ENCODE results near the gene APH1A.
"Not testable (repeated sequence)": the region's sequence is repeated elsewhere in the genome, so short reads cannot be mapped to it uniquely, and the experiment has no call there.

APH1A gene

GRCh38 chr1:150267896-150268295 lies 920 bp downstream of the APH1A start:
- no peak for DNase-seq

DNA sequence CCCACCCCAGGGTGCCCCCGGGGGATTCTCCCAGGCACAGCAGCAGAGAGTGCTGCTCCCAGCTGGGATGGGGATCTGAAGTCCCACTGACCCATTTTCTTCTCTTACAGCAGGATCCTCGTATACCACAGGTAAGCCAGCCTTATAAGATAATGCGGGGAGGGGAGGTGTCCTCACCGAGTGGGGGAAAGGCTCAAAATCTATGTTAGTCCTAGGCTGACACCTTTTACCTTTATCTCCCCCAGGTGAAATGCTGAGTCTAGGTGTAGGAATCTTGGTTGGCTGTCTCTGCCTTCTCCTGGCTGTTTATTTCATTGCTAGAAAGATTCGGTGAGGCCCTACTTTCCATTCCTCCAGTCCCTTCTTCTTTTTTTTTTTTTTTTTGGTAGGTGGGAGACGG lies 5.3 kb downstream of the APH1A start:
- no peak for DNase-seq

- no peak for DNase-seq
These were observed 6.2 kb downstream of the APH1A start for GRCh38 chr1:150262388-150263320.

DNA sequence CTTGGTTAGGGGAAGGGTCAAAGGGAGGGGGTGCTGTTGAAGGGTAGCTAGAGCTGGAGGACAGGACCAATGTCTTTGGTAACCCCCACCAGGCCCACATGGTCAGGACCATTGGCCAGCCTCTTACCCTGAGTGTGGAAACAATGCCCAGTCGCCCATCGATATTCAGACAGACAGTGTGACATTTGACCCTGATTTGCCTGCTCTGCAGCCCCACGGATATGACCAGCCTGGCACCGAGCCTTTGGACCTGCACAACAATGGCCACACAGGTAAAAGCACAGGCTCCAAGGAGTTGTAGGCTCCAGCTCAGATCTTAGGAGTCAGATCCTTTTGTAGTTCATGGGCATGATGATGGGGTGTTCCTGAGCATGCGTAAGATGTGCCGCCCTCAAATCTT lies 7.4 kb downstream of the APH1A start:
- no peak for DNase-seq

- DNase-seq: no peak
These were observed 8.8 kb downstream of the APH1A start for GRCh38 chr1:150259758-150260669.

DNA sequence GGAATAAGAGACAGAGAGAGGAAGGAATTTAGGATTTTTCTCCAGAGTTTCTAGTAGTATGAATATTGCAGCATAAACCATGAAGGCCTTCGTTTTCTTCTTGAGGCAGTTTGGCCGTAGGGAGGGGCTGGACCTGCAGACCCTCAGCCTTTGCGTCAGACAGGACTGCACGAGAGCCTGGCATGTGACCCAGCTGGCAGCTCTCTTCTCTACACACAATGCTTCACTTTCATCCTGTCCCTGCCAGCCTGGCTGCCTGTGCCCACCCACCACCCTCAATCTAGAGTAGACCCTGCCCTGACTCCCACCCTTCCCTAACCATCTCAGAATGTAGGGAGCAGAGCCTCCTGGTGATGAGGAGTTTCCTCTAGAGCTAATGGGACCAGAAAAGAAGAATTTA lies 9.6 kb downstream of the APH1A start:
- DNase-seq: no peak

DNA sequence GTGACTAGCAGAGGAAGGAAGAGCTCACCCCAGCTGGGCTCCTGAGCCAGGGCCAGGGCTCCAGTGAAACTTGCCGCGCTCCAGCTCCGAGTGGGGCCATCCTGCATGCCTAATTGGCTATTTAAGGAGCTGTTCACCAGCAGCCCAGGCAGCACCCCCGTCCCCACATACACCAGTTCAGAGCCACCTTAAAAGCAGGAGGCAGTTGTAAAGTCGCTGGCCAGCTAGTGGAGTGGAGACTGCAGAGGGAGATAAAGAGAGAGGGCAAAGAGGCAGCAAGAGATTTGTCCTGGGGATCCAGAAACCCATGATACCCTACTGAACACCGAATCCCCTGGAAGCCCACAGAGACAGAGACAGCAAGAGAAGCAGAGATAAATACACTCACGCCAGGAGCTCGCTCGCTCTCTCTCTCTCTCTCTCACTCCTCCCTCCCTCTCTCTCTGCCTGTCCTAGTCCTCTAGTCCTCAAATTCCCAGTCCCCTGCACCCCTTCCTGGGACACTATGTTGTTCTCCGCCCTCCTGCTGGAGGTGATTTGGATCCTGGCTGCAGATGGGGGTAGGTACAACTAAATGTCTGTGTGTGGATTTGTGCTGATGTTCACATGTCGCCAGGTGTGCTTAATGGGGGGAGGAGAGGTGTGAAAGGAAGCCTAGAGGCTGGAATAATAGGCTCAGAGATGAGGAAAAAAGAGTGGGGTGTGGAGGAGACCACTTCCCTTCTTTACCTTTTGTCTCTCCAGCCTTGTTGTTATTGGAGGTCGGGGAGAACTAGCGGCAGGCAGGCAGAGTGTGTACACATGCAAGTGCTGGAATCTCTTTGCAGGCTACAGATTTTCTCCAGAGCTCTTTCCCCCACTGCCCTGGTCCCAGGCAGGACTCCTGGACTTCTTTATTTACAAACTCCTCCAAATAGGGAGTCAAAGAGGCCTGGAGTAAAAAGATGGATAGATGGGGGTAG lies 10.9 kb downstream of the APH1A start, which contains the start of gene CA14:
Gene CA14, plus strand, starts transcription at position 151 of the 962 bp plus-strand sequence. Its CDS starts 355 bp downstream, at position 506.
- no peak for DNase-seq

DNA sequence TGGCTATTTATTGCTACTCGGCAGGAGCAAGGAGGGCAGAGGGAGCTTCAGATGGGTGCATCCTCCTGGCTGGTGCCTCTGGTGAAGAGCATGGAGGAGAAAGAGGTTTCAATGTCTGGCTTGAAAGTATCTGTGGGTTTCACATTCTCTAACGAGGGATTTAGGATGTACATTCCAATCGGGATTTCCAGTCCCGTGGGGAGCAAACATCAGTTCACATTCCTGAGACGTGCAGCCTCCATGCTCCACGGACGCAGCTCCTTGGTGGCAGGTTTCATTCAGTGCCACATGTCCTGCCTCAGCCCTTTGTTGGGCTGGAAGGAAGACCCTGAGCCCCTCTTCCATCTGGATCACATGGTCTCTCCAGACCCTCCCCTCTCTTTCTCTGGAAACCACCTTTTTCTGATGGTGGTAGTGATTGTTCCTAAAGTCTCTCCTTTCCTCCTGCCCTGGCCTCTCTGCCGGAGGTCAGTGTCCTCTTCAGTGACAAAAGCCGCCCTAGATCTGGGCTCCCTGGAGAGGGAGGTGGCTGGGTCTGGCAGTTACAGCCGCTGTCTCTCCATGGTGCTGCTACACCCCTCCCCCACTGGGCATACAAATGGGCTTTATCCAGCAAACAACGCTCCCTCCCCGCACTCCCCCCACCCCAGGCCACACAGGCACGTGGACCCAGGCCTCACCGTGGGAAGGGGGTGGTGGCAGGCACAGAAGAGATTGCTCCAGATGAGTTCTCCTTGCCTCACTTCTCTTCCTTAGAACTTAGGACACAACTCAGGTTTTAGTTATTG lies 12.1 kb downstream of the APH1A start:
- no peak for DNase-seq

- no peak for DNase-seq
These were observed 12.6 kb downstream of the APH1A start for GRCh38 chr1:150256198-150256553.

DNA sequence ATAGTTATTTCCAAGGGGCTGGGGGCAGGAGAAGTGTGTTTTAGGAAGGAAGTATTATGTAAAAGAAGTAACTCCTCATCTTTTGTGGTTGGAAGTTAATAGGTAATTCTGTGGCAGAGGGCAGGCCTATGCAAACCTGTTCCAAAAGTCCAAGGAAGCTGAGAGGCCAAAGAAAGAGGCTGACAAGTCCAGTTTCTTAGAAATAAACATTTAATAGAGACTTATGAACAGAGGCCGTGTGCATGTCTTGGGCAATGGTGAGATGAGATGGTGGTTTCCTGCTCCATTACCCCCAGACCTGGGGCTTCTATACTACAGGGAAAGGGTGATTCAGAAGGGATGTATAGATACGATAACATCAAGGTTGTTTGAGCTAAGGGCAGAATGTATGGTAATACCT lies 18.9 kb downstream of the APH1A start:
- DNase-seq: no peak

DNA sequence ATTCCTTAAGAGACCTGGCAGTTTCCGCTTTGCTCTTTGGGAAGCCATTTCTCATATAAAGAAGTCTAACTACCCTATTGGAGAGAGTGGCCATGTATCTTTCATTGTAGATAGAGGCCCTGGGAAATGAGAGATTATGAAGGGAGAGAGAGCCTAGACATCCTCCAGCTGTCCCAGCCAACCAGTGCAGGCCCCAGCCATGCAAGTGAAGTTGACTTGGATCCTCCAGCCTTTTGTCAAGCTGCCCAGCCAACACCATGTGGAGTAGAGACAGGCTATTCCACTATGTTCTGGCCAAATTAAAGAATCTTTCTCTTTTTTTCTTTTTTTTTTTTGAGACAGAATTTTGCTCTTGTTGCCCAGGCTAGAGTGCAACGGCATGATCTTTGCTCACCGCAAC lies 25.8 kb downstream of the APH1A start:
- DNase-seq: no peak

- DNase-seq: no peak
These were observed 31.1 kb downstream of the APH1A start for GRCh38 chr1:150237746-150238145.

DNA sequence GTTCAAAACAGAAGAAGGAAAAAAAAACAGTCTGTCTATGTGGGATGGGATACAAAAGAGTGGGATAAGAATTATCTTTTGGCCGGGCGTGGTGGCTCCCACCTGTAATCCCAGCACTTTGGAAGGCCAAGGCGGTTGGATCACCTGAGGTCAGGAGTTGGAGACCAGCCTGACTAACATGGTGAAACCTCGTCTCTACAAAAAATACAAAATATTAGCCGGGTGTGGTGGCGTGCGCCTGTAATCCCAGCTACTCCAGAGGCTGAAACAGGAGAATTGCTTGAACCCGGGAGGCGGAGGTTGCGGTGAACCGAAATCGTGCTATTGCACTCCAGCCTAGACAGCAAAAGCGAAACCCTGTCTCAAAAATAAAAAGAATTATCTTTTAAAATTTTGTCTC lies 31.6 kb downstream of the APH1A start:
- DNase-seq: not testable (repeated sequence)

GRCh38 chr1:150236614-150237100 lies 32.2 kb downstream of the APH1A start:
- no peak for DNase-seq

DNA sequence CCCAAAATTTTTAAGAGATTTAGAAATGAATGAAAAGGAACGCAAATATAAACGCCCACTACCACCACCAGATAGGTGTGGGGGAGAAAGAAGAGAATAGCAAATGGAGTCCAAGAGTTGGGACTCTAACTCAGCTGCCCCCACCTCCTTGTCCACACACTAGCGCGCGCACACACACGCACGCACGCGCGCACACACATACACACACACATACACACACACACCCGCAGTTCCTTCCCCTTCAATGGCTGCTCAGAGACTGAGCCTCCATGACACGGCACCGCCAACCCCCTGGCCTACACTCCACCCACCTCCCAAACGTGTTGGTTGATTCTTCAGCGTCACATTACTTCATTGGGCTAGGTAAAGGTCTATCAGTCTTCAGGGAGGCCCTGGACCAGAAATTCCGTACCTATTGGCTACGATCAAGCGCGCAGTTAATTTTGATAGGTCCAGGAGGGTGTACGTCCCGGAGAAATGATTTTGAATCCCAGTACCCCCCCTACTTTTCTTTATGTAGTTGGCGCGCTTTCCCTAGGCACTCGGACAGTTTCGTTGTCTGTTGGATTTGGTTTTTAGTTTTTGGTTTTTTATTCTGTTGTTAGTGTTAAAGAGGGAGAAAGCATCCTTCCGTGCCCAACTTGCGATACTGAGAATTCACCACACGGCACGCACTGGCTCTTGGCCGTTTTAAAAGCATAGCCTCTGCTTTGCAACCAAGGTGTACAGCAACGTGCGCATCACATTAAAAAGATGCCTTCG lies 32.8 kb downstream of the APH1A start, which contains the start of gene ANP32E:
Gene ANP32E, minus strand, starts transcription at position 261 of the 762 bp plus-strand sequence. CDS start 326 bp downstream, outside the sequence.
- DNase-seq: peak; percentile 100

DNA sequence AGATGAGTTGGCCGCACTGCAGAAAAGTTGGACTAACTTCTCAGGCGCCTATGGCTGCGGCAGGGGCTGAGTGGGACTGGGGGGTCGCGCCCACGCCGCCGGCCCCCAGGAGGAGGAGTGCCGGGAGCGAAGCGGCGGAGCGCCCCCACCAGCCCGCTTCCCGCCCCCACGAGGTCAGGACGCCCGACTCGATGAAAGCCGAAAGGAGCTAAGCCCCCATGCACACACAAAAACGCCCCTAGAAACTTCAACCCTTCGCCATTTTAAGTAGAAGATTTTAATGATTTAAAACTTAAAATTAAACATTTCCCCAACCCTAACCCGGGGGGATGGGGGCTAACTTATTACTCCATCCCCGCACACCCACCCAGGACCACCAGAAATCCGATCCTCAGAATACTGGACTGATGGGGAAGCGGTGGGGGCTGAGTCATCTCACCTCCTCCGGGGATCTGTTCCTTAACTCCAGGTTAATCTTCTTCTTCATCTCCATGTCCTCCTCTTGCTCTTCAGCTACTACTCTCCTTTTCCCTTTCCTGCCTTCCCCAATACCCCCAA lies 33.4 kb downstream of the APH1A start:
- no peak for DNase-seq

GRCh38 chr1:150234566-150235293 lies 34.1 kb downstream of the APH1A start:
- peak; percentile 62 for DNase-seq

DNA sequence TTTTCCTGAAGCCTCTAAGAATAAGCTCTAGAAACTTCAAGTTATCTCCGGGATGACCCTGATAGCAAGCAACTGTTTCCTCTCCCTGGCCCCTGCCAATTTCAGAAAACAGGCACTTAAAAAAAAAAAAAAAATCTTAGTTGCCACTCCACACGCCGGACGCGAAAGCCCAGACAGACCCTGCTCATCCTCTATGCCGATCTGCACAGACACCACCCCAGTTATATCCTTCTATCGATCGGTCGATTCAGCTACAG lies 34.6 kb downstream of the APH1A start:
- no peak for DNase-seq
